Astrocyte of the cerebellum (primary cell): ENCODE measurements around the gene DRC7.

Experiments
- DNase-seq: peaks from one replicate; pipeline ENCODE4 v3.0.0-alpha.2; 2011; ENCODE audit warnings: low read depth
- H3K4me3 ChIP-seq: 2 replicates; pipeline ENCODE4 v1.5.1; 2011; ENCODE audit warnings: mild to moderate bottlenecking, low read depth, low read length, moderate library complexity
- CTCF ChIP-seq: IDR thresholded peaks from 2 replicates; pipeline ENCODE4 v1.5.1; 2012; ENCODE audit warnings: low read length, low read depth, moderate library complexity, mild to moderate bottlenecking; ENCODE audit errors: missing control alignments
- in situ Hi-C: cut with HindIII; loops from 2 replicates; pipeline ENCODE4 v1.10.0; 2017; ENCODE audit warnings: low sequenced_read_pairs

Gene DRC7

GRCh38 chr16:57734925-57735754, 40.5 kb downstream of the DRC7 start:
- no peak for TF ChIP-seq CTCF
- peak; percentile 100 for DNase-seq
- in situ Hi-C loops, result no loop called here
- peak overlapping the region; percentile 80 for H3K4me3 ChIP-seq

- DNase-seq, result no peak
- peak within 1 kb of the TSS; percentile 80 for H3K4me3 ChIP-seq
- in situ Hi-C loops, result no loop called here
- TF ChIP-seq CTCF, result no peak
Measured at GRCh38 chr16:57735755-57736418, 41.3 kb downstream of the DRC7 start, which contains the start of gene KATNB1. TSS of gene KATNB1 (plus strand) at chr16:57735770. CDS start at chr16:57737244, 1,474 bp downstream.

GRCh38 chr16:57736419-57737351, 42.1 kb downstream of the DRC7 start:
- H3K4me3 ChIP-seq, result peak overlapping the region; percentile 75
- in situ Hi-C loops, result no loop called here
- TF ChIP-seq CTCF, result peak; percentile 32
- DNase-seq, result peak; percentile 26

GRCh38 chr16:57738844-57739243, 44.2 kb downstream of the DRC7 start:
- no peak overlapping the region for H3K4me3 ChIP-seq
- DNase-seq, result no peak
- in situ Hi-C loops, result no loop called here

GRCh38 chr16:57739756-57740422, 45.3 kb downstream of the DRC7 start:
- no peak for TF ChIP-seq CTCF
- no peak for DNase-seq
- in situ Hi-C loops, result no loop called here
- H3K4me3 ChIP-seq, result no peak overlapping the region

More at GRCh38 chr16:57738844-57739243, 44.2 kb downstream of the DRC7 start:
- no peak for TF ChIP-seq CTCF
